Sigmoid colon (tissue), 3 donors: ENCODE measurements around the gene INTS4.
"Not testable (repeated sequence)": the region's sequence is repeated elsewhere in the genome, so short reads cannot be mapped to it uniquely, and the experiment has no call there.

Source experiments
- CTCF ChIP-seq, 4 experiments: fragments of 450-650 bp in 3 of 4; fragments of 200-600 bp in 1 of 4; IDR thresholded peaks; one replicate each; pipeline ENCODE4 v1.5.1; 2016 to 2019; ENCODE audit warnings: antibody characterized with exemption in 4 of 4, mild to moderate bottlenecking in 3 of 4, moderate library complexity in 2 of 4
- POLR2A ChIP-seq, 2 donors: fragments of 450-650 bp; IDR thresholded peaks; one replicate each; pipeline ENCODE4 v1.6.1; 2016; ENCODE audit warnings: antibody characterized with exemption in 2 of 2, mild to moderate bottlenecking in 2 of 2, moderate library complexity in 2 of 2

GRCh38 chr11:77913608-77914306 is 80.7 kb downstream of the INTS4 start:
- not testable (repeated sequence) for TF ChIP-seq CTCF, POLR2A (IDR thresholded peaks at IDR 0.05)
